Fibroblast of gingiva (primary cell): ENCODE measurements around the gene CCL28.
A peak's percentile ranks its signal among the peaks of the same experiment; 100 is the strongest.
"Not testable (repeated sequence)": the region's sequence is repeated elsewhere in the genome, so short reads cannot be mapped to it uniquely, and the experiment has no call there.

Experiments used
- DNase-seq: peaks from one replicate; pipeline ENCODE4 v3.0.0-alpha.2; 2011; ENCODE audit warnings: low read depth

The CCL28 gene

GRCh38 chr5:43409809-43410271 lies 2.4 kb downstream of the CCL28 start:
- DNase-seq = no peak

- DNase-seq = not testable (repeated sequence)
Measured at GRCh38 chr5:43402524-43403066, 9.6 kb downstream of the CCL28 start.

GRCh38 chr5:43401827-43402226 lies 10.4 kb downstream of the CCL28 start:
- DNase-seq = no peak

GRCh38 chr5:43400082-43400481 lies 12.1 kb downstream of the CCL28 start:
- DNase-seq = peak; percentile 10

GRCh38 chr5:43396762-43397304 lies 15.4 kb downstream of the CCL28 start:
- DNase-seq = peak; percentile 19

- DNase-seq = no peak
Measured at GRCh38 chr5:43390471-43390870, 21.7 kb downstream of the CCL28 start.

- DNase-seq = peak; percentile 88
Measured at GRCh38 chr5:43389679-43390329, 22.4 kb downstream of the CCL28 start.

GRCh38 chr5:43386960-43387362 lies 25.2 kb downstream of the CCL28 start:
- no peak for DNase-seq

- DNase-seq = no peak
Measured at GRCh38 chr5:43376496-43377140, 35.6 kb downstream of the CCL28 start.

- no peak for DNase-seq
Measured at GRCh38 chr5:43371821-43372220, 40.4 kb downstream of the CCL28 start.

- no peak for DNase-seq
Measured at GRCh38 chr5:43370352-43370751, 41.8 kb downstream of the CCL28 start.

- peak; percentile 53 for DNase-seq
Measured at GRCh38 chr5:43369651-43370050, 42.5 kb downstream of the CCL28 start.

GRCh38 chr5:43367909-43368669 lies 44.1 kb downstream of the CCL28 start:
- DNase-seq = no peak

- DNase-seq = no peak
Measured at GRCh38 chr5:43367453-43367852, 44.7 kb downstream of the CCL28 start.

- not testable (repeated sequence) for DNase-seq
Measured at GRCh38 chr5:43366680-43367246, 45.4 kb downstream of the CCL28 start.

GRCh38 chr5:43365155-43365554 lies 47.0 kb downstream of the CCL28 start:
- not testable (repeated sequence) for DNase-seq

- no peak for DNase-seq
Measured at GRCh38 chr5:43363445-43364152, 48.6 kb downstream of the CCL28 start.

GRCh38 chr5:43362725-43363435 lies 49.3 kb downstream of the CCL28 start:
- DNase-seq = no peak

GRCh38 chr5:43358726-43359125 lies 53.5 kb downstream of the CCL28 start:
- DNase-seq = no peak

- no peak for DNase-seq
Measured at GRCh38 chr5:43358301-43358700, 53.9 kb downstream of the CCL28 start.

- no peak for DNase-seq
Measured at GRCh38 chr5:43357878-43358281, 54.3 kb downstream of the CCL28 start.
